ENCODE results near the gene CFAP90.

The CFAP90 gene

GRCh38 chr5:7872517-7873130, 21.7 kb upstream of the CFAP90 start:
- H3K36me3 ChIP-seq, result peaks cover 16% of the 10 kb centered on the region
- H3K4me1 ChIP-seq (ENCODE audit: control insufficient read depth in 1 of 2, insufficient read depth in 1 of 2, low read depth in 1 of 2, low read length in 1 of 2), result peaks cover 13 to 14% of the 10 kb centered on the region in 2 experiments
- H3K9me3 ChIP-seq, result no peaks in the 10 kb centered on the region
- no peak overlapping the region for H3K27ac ChIP-seq
- H3K27me3 ChIP-seq, result no peaks in the 10 kb centered on the region
- no peak for TF ChIP-seq CTCF (IDR thresholded peaks at IDR 0.05)
- H3K4me3 ChIP-seq (ENCODE audit: low read depth in 1 of 2, low read length in 1 of 2), result no peak overlapping the region

- Histone ChIP-seq H3K4me1 (ENCODE audit: control insufficient read depth in 1 of 2, insufficient read depth in 1 of 2, low read depth in 1 of 2, low read length in 1 of 2) (peaks cover 13 to 14% of the 10 kb centered on the region in 2 experiments), H3K4me3 (ENCODE audit: low read depth in 1 of 2, low read length in 1 of 2) (no peak overlapping the region), H3K36me3 (peaks cover 13% of the 10 kb centered on the region), H3K27ac (no peak overlapping the region), H3K27me3 (no peaks in the 10 kb centered on the region), H3K9me3 (no peaks in the 10 kb centered on the region)
- no peak for TF ChIP-seq CTCF (IDR thresholded peaks at IDR 0.05)
These were observed 20.7 kb upstream of the CFAP90 start for GRCh38 chr5:7871653-7872052.

DNA sequence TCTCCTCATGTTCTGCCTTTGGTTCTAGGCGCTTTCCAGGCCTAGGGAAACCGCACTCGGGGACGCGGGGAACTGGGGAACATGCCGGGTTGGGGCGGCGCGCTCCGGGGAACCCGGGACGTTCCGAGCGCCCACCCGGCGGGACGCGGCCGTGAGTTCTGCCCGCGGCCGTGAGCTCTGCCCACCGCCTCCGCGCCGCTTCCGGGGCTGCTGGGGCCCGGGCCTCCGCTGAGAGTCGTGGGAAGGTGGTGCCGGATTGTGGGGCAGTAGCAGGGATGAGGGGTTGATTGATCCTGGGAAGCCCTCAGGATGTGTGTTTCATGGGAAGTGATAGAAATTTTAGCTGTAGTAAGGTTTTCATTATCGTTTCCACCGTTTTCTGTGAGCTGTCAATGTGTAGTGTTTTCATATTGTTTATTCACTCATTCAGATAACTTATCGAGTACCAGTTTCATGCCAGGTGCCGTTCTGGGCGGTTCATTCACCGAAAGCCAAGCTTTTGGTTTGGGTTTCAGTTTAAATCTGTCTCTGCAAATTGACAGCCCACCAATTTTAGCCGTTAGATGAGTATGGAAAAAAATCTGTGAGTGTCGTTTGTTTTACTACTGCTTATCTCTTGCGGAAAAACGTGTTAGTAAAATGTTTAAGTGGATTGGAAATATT, 18.7 kb upstream of the CFAP90 start:
- Histone ChIP-seq H3K27ac (peak overlapping the region; percentile 42), H3K9me3 (no peaks in the 10 kb centered on the region), H3K4me1 (ENCODE audit: control insufficient read depth in 1 of 2, insufficient read depth in 1 of 2, low read depth in 1 of 2, low read length in 1 of 2) (peaks cover 13 to 14% of the 10 kb centered on the region in 2 experiments), H3K27me3 (no peaks in the 10 kb centered on the region), H3K4me3 (ENCODE audit: low read depth in 1 of 2, low read length in 1 of 2) (peak overlapping the region; percentile 66 to 88), H3K36me3 (no peaks in the 10 kb centered on the region)
- TF ChIP-seq CTCF (IDR thresholded peaks at IDR 0.05), result no peak

- H3K4me3 ChIP-seq (ENCODE audit: low read depth in 1 of 2, low read length in 1 of 2), result peak within 1 kb of the TSS; percentile 66 to 88
- H3K4me1 ChIP-seq (ENCODE audit: control insufficient read depth in 1 of 2, insufficient read depth in 1 of 2, low read depth in 1 of 2, low read length in 1 of 2), result peaks cover 13 to 14% of the 10 kb centered on the region in 2 experiments
- TF ChIP-seq CTCF (IDR thresholded peaks at IDR 0.05), result no peak
- no peaks in the 10 kb centered on the region for H3K27me3 ChIP-seq
- H3K9me3 ChIP-seq, result no peaks in the 10 kb centered on the region
- H3K36me3 ChIP-seq, result no peaks in the 10 kb centered on the region
- H3K27ac ChIP-seq, result peak within 1 kb of the TSS; percentile 42
These were observed 18.0 kb upstream of the CFAP90 start, which contains the start of the genes FASTKD3 and MTRR for GRCh38 chr5:7868773-7869473. TSS of gene FASTKD3 (minus strand) at chr5:7869031. CDS start at chr5:7868083, 948 bp downstream. TSS of gene MTRR (plus strand) at chr5:7869148. CDS start at chr5:7870795, 1,647 bp downstream.

DNA sequence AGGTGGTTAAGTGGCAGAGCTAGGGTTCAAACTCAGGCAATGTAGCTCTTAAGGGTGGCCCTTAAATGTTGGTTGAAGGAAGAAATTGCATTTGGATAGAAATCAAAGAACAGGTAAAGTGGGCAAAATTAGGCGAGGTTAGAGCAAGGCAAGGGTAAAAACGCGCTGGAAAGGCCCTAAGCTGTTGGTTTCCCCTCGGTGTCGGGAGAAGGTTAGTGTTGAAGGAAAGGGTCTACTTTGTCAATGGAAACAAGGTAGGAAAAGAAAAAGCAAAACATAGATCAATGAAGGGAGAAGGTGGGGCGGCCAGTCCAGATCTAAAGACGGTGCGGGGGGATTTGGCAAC, 17.5 kb upstream of the CFAP90 start:
- TF ChIP-seq CTCF (IDR thresholded peaks at IDR 0.05), result no peak
- H3K27me3 ChIP-seq, result no peaks in the 10 kb centered on the region
- no peaks in the 10 kb centered on the region for H3K36me3 ChIP-seq
- no peaks in the 10 kb centered on the region for H3K9me3 ChIP-seq
- H3K4me3 ChIP-seq (ENCODE audit: low read depth in 1 of 2, low read length in 1 of 2), result peak overlapping the region; percentile 66 to 88
- peaks cover 13 to 14% of the 10 kb centered on the region in 2 experiments for H3K4me1 ChIP-seq (ENCODE audit: control insufficient read depth in 1 of 2, insufficient read depth in 1 of 2, low read depth in 1 of 2, low read length in 1 of 2)
- H3K27ac ChIP-seq, result peak overlapping the region; percentile 42
